ENCODE results near the gene PPP1R12B.
"Not testable (repeated sequence)": the region's sequence is repeated elsewhere in the genome, so short reads cannot be mapped to it uniquely, and the experiment has no call there.

Gene PPP1R12B

DNA sequence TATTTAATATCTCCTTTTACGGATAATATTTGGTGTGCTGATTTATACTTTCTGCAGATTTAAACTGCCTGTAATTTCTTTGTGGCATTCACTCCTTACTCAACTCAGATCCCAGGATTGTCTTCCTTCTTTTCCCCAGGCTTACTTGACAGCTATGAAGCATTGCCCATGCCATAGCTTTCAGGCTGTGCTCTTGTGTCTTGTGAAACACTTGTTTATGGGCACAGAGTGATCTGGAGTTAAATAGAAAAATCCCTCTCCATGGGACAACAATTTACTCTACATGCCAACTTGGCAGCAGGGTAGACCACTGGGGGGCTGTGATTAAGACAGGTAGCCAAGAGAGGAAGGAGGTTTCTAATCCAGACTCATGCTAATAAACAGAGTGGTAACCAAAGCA lies 57.4 kb downstream of the PPP1R12B start:
- DNase-seq (ENCODE audit: low spot score): no peak

DNA sequence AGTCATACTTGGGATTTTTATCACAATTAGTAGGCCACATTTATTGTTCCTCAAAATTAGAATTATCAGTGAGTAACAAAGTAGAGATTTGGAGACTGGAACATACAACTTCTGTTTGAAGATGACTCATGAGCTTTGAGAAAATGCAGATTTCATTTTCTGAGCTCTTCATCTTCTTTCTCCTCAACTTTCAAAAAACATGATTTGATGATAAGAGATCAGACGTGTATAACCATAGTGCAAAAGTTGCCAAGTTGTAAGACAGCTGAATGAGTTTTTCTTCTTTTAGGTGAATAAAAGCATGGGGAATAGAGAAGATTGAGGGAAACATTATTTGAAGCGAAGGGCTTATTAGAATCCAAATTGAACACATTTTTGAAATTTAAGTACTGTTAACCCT lies 58.4 kb downstream of the PPP1R12B start:
- DNase-seq (ENCODE audit: low spot score): not testable (repeated sequence)

DNA sequence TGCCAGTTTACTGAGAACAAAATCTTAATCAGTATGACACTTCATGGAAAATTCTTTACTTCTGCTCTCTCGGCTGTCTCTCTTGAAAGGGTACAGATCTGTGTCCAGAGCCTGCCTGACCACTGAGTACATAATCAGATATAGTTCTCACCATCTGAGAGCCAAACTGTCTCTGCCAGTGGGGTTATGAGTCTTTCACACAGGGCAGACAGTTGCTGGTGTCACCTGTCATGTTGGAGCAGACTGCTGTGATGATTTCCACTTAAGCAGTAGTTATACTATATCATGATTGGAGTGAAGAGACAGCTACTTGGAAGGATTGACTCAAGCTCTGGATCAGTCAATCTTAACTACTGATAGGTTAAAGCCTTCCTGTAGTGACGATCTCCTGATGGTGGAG lies 58.9 kb downstream of the PPP1R12B start:
- not testable (repeated sequence) for DNase-seq (ENCODE audit: low spot score)

GRCh38 chr1:202410251-202410650 lies 61.8 kb downstream of the PPP1R12B start:
- DNase-seq (ENCODE audit: low spot score): not testable (repeated sequence)

DNA sequence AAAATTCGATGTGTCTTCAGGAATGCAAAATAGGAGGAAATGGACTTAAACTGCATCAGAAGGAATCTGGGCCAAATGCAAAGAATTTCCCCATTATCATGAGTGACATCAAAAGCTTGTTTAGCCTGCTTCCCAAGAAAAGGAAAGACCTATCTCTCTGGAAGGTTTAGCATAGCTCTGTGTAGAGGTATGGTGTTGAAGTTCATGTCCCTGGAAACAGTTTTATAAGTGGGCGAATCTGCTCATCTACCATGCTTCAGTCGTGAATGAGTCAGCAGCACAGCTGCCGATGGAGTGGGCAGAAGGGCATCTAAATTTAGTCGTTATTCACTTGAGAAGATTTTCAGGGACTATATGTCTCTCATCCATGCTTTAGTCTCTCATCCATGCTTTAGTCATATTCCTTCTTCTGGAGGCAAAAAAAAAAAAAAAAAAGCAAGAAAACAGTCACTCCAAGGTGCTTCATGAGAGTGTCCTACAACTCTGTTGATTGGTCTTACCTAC lies 62.4 kb downstream of the PPP1R12B start:
- not testable (repeated sequence) for DNase-seq (ENCODE audit: low spot score)

DNA sequence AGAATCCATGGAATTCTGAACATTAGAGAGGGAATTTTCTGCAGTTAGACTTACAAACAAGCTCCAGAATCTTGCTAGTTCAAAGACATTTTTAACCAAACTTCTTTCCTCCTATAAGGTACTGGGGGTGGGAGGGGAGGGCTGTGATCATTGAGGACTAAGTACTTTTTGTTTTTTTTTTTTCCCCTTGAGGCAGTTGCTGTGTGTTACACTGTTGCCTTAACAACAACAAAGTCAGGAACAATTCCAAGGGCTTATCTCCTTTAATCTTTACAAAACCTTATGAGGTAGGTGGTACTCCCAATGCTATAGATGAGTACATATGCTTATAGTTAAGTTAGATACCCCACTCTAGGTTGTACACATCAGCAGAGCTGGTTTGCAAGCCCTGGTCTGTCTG lies 62.9 kb downstream of the PPP1R12B start:
- no peak for DNase-seq (ENCODE audit: low spot score)

GRCh38 chr1:202412421-202412820 lies 63.9 kb downstream of the PPP1R12B start:
- not testable (repeated sequence) for DNase-seq (ENCODE audit: low spot score)

GRCh38 chr1:202416641-202417040 lies 68.1 kb downstream of the PPP1R12B start:
- no peak for DNase-seq (ENCODE audit: low spot score)

- DNase-seq (ENCODE audit: low spot score): not testable (repeated sequence)
Observed at GRCh38 chr1:202417141-202417540, 68.6 kb downstream of the PPP1R12B start.

- not testable (repeated sequence) for DNase-seq (ENCODE audit: low spot score)
Observed at GRCh38 chr1:202417762-202418201, 69.3 kb downstream of the PPP1R12B start.

- not testable (repeated sequence) for DNase-seq (ENCODE audit: low spot score)
Observed at GRCh38 chr1:202419731-202420130, 71.2 kb downstream of the PPP1R12B start.

GRCh38 chr1:202420422-202421094 lies 72.1 kb downstream of the PPP1R12B start:
- not testable (repeated sequence) for DNase-seq (ENCODE audit: low spot score)

GRCh38 chr1:202422709-202423108 lies 74.2 kb downstream of the PPP1R12B start:
- DNase-seq (ENCODE audit: low spot score): not testable (repeated sequence)

GRCh38 chr1:202424260-202424659 lies 75.8 kb downstream of the PPP1R12B start:
- not testable (repeated sequence) for DNase-seq (ENCODE audit: low spot score)

DNA sequence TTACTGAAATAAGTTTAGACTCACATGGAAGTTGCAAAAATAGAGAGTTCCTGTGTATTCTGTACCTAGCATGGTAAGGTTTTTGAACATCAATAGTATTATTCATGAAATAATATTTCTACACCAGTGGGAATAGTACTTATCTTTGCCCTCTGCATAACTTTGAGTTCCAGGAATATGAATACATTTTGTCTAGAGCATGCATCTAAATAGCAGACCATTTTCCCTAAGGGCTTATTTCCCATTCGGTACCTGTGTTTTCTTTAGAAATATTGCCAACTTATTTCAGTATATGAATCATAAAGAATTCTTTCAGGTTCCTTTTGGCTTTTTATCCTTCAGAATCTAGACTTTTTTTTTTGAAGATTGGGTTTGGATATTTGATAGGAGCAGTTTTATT lies 81.6 kb downstream of the PPP1R12B start:
- DNase-seq (ENCODE audit: low spot score): not testable (repeated sequence)

DNA sequence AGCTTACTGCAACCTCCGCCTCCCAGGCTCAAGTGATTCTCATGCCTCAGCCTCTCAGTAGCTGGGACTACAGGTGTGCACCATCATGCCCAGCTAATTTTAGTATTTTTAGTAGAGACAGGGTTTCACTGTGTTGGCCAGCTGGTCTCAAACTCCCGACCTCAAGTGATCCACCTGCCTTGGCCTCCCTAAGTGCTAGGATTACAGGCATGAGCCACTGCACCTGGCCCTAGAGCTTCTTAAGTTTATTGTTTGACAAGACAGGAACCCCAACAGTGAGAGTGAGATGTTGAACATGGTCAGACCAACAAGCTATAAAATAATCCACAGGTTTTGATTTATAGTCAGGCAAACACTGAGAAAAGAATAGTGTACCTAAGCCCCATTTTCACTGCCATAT lies 83.8 kb downstream of the PPP1R12B start:
- not testable (repeated sequence) for DNase-seq (ENCODE audit: low spot score)

DNA sequence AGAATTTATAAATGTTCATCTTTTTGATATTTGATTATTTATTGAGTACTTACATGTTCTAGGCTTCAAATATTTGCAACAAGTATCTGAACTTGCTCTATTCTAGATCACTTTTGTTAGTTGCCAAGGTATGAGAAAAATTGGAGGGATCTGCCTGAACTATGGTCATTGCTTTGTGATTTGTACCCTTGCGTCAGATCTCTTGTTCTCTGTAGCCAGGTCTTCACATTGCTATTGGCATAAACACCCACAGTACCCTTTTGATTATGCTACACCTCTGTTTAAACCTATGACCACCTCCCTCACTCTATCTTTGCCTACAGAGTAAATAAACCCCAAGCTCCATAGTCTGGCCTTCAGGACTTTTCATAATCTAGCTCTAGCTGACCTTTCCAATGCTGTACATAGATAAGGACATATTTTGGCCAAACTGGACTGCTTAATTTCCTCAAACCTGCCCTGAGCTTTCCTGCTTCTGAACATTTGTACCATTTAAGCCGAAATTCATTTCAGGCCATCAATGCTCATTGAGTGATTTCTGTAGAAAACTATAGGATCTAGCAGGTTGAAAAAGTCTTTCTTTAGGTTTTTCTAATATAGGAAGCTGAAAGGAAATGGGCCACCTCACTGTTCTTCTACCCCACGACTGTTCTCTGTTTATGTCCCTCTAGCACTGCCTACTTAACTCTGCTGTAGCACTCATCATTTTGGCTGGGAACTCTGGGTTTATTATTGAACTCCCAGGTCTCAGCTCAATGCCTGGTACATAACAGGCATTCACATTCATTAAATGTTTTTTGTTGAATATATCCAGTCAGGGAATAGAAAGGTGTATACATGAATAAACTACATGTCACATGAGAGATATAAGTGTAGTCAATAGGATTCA lies 84.9 kb downstream of the PPP1R12B start:
- no peak for DNase-seq (ENCODE audit: low spot score)

- DNase-seq (ENCODE audit: low spot score): no peak
Observed at GRCh38 chr1:202434059-202434458, 85.6 kb downstream of the PPP1R12B start.

DNA sequence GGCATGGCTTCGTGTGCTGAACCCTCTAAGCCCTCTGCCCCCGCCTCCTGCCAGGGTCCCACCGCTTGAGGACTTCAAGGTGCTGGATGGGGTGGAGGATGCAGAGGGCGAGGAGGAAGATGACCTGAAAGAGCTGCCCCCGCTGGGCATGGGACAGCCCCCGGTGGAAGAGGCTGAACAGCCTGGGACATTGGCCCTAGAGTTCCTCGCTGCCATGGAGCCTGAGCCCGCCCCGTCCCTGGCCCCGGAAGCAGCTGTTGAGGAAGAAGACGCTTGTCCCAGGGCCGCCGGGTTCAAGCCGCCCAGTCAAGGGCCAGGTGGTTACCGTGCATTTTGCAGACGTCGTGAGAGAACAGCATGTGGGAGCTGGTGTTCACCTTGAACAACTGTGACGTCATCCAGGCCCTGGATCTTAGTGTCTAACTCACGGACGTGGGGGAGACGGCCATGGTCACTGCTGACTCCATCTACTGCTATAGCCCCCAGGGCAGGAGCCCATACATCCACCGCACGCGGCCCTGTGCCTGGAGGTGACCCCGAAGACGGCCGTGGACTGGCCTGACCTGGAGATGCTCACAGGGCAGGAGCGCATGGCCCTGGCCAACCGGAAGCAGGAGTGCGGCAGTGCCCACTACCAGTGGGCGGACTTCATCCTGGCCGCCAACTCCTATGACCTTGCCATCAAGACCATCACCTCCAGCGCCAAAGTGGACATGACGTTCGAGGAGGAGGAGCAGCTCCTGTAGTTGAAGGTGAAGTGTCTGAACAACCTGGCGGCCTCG lies 90.1 kb downstream of the PPP1R12B start:
- no peak for DNase-seq (ENCODE audit: low spot score)

GRCh38 chr1:202439308-202439707 lies 90.8 kb downstream of the PPP1R12B start:
- no peak for DNase-seq (ENCODE audit: low spot score)

DNA sequence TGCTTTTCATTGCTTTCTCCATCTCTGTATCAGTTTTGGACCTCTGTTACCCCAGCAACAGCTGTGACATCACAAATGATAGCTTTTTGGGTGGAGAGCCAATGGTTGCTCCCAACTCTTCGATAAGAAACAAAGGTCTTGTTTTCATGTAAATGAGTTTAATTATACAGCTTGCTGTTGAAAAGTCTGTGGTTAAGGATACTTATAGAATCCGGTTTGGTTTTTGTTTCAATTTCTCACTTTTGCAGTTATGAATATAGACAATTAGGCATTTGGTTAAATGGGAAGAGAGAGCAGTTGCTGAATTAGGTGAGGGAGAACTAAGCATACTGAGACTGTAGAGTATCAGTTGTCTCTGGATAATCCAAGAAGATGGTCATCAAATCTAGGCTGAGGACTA lies 99.6 kb downstream of the PPP1R12B start:
- not testable (repeated sequence) for DNase-seq (ENCODE audit: low spot score)

DNA sequence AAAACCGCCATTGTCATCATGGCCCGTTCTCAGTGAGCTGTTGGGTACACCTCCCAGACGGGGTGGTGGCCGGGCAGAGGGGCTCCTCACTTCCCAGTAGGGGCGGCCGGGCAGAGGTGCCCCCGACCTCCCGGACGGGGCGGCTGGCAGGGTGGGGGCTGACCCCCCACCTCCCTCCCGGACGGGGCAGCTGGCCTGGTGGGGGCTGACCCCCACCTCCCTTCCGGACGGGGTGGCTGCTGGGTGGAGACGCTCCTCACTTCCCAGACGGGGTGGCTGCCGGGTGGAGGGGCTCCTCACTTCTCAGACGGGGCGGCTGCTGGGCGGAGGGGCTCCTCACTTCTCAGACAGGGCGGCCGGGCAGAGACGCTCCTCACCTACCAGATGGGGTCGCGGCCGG lies 103.1 kb downstream of the PPP1R12B start:
- DNase-seq (ENCODE audit: low spot score): not testable (repeated sequence)

Data from hematopoietic multipotent progenitor cell treated with erythropoietin and hydrocortisone succinate and interleukin-3 and kit ligand, for 17 days (in vitro differentiated cells).